ENCODE data around the gene CTSD. TPM values are rescaled to one million over a fixed set of nuclear protein-coding genes. Genes with fewer than 3 reads are reported as not detected.

The CTSD gene
- total RNA-seq, 1 experiment from 2014 or later = 158 TPM

- no peak overlapping the region for H2AK5ac ChIP-seq (ENCODE audit: insufficient read length, low read length)
- H3K27ac Mint-ChIP-seq = no peak overlapping the region
- no peak overlapping the region for H2BK120ac ChIP-seq (ENCODE audit: low read depth, low read length, poor library complexity, severe bottlenecking)
Observed at GRCh38 chr11:1760351-1761109, 3.2 kb downstream of the CTSD start.

More at GRCh38 chr11:1760351-1761109, 3.2 kb downstream of the CTSD start:
- no CpG with 5 or more reads among the region's 23 CpGs for WGBS (ENCODE audit: extremely low coverage, insufficient read length, low lambda C conversion rate)
- H3K27ac ChIP-seq (ENCODE audit: insufficient read length, low read depth, low read length) = no peak overlapping the region
- H4K8ac ChIP-seq (replicated peaks; ENCODE audit: insufficient read length, low read depth, low read length) = no peak overlapping the region
- H3K36me3 Mint-ChIP-seq (ENCODE audit: insufficient read depth in 1 of 3, low read depth in 3 of 3) = peaks cover 3 to 10% (median 9%) of the 10 kb centered on the region in 3 experiments; a peak in 5 of 7 replicates
- no peaks in the 10 kb centered on the region for H4K20me1 ChIP-seq (ENCODE audit: control insufficient read depth, insufficient read depth, insufficient read length)
- H3K18ac ChIP-seq (ENCODE audit: insufficient read length, low read depth, low read length) = no peak overlapping the region
- no peak overlapping the region for H2BK5ac ChIP-seq (ENCODE audit: insufficient read length, low read length)
- H4K91ac ChIP-seq (ENCODE audit: insufficient read length, low read depth, low read length) = no peak overlapping the region
- H3K23ac ChIP-seq (ENCODE audit: insufficient read length, low read depth, low read length) = no peak overlapping the region
- peaks cover 10% of the 10 kb centered on the region for H3K23me2 ChIP-seq (ENCODE audit: insufficient read length, low read depth, low read length, poor library complexity, severe bottlenecking)
- no peak overlapping the region for H3K4me3 Mint-ChIP-seq
- peaks cover 3% of the 10 kb centered on the region; the same call in 1 of the 2 replicates for H3K4me1 ChIP-seq (ENCODE audit: insufficient read depth, low read length)
- H3K4me2 ChIP-seq (ENCODE audit: insufficient read depth, insufficient read length, low read length) = no peak overlapping the region
- no peaks in the 10 kb centered on the region for H3K9me3 Mint-ChIP-seq
- H2BK15ac ChIP-seq (ENCODE audit: low read depth, low read length) = no peak overlapping the region; the same call in 1 of the 2 replicates
- H3K4me1 Mint-ChIP-seq = peaks cover 2 to 6% of the 10 kb centered on the region in 2 experiments; a peak in 3 of 4 replicates
- no peak overlapping the region for H3K14ac ChIP-seq (ENCODE audit: insufficient read depth, low read length)
- peaks cover 2% of the 10 kb centered on the region; the same call in 1 of the 2 replicates for H3K27me3 Mint-ChIP-seq (ENCODE audit: low read depth)
- no peak overlapping the region for H2BK20ac ChIP-seq (ENCODE audit: low read depth, low read length, poor library complexity, severe bottlenecking)
- H3T11ph ChIP-seq (ENCODE audit: low read length) = no peak overlapping the region
- H2AFZ ChIP-seq (ENCODE audit: low read length) = no peak overlapping the region
- no peak overlapping the region for H3K56ac ChIP-seq (ENCODE audit: insufficient read length, low read depth, low read length)
- TF ChIP-seq, protein P1, sequence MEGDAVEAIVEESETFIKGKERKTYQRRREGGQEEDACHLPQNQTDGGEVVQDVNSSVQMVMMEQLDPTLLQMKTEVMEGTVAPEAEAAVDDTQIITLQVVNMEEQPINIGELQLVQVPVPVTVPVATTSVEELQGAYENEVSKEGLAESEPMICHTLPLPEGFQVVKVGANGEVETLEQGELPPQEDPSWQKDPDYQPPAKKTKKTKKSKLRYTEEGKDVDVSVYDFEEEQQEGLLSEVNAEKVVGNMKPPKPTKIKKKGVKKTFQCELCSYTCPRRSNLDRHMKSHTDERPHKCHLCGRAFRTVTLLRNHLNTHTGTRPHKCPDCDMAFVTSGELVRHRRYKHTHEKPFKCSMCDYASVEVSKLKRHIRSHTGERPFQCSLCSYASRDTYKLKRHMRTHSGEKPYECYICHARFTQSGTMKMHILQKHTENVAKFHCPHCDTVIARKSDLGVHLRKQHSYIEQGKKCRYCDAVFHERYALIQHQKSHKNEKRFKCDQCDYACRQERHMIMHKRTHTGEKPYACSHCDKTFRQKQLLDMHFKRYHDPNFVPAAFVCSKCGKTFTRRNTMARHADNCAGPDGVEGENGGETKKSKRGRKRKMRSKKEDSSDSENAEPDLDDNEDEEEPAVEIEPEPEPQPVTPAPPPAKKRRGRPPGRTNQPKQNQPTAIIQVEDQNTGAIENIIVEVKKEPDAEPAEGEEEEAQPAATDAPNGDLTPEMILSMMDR (conservative IDR thresholded peaks at IDR 0.05) = no peak
- no peak overlapping the region for H3K4ac ChIP-seq (ENCODE audit: low read depth, low read length)
- no peaks in the 10 kb centered on the region for H3K27me3 ChIP-seq (ENCODE audit: insufficient read depth, low read length)
- DNase-seq = no peak
- H3K9me3 ChIP-seq (ENCODE audit: control insufficient read depth, low read depth, low read length) = no peaks in the 10 kb centered on the region
- no peak overlapping the region for H4K5ac ChIP-seq (ENCODE audit: insufficient read length, low read depth, low read length)
- H2BK12ac ChIP-seq (ENCODE audit: insufficient read length, low read depth, low read length) = no peak overlapping the region
- no peaks in the 10 kb centered on the region; the same call in 1 of the 2 replicates for H3K79me2 ChIP-seq (ENCODE audit: insufficient read depth, low read length)
- peaks cover 9% of the 10 kb centered on the region for H3K79me1 ChIP-seq (ENCODE audit: insufficient read depth, low read depth, low read length, poor library complexity, severe bottlenecking)
- H3K9ac ChIP-seq (ENCODE audit: extremely low read depth, insufficient read length, low read length) = no peak overlapping the region
